ENCODE data around the gene PAPPA. TPM values are rescaled to one million over a fixed set of nuclear protein-coding genes. Genes with fewer than 3 reads are reported as not detected.

Gene PAPPA
- total RNA-seq, 1 experiment from 2014 or later: 0.17 TPM

DNA sequence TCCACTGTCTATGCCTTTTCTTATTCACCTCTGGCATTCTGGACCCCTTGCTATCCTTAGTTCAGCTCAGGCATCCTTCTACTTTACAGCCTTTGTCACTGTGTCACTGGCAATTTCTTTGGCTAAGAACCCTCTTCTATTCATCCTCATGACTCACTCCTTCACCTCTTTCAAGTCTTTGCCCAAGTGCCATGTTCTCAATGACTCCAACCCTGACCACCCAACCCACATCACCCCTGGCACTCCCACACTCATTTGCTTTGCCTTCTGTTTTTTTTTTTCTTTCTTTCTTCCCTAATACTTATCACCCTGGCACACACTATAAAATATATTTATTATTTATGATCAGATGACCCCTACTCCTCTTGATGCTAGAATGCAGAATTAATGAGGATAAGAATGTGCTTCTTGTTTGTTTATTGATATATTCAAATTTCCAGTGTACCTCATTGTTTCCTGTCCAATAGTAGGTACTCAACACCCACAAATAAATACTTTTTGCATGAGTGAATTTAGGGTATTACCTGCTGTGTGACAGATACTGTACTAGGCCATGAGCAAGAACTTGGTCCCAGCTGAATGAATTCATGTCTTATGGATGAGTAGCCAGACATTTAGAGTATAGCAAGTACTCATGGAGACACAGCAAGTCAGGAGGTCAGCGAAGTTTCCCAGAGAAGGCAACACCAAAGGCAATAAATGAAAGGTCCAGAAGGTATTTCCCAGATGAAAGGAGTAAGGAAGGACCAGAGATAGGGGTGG, 236.1 kb downstream of the PAPPA start:
- Histone ChIP-seq H3K79me1 (ENCODE audit: insufficient read depth, low read depth, low read length, poor library complexity, severe bottlenecking) (no peaks in the 10 kb centered on the region), H3K9ac (ENCODE audit: extremely low read depth, insufficient read length, low read length) (no peak overlapping the region), H2BK120ac (ENCODE audit: low read depth, low read length, poor library complexity, severe bottlenecking) (no peak overlapping the region), H3K27me3 (ENCODE audit: insufficient read depth, low read length) (no peaks in the 10 kb centered on the region; the same call in 1 of the 2 replicates), H2BK15ac (ENCODE audit: low read depth, low read length) (no peak overlapping the region), H4K20me1 (ENCODE audit: control insufficient read depth, insufficient read depth, insufficient read length) (no peaks in the 10 kb centered on the region), H3K4ac (ENCODE audit: low read depth, low read length) (no peak overlapping the region), H3K27ac (ENCODE audit: insufficient read length, low read depth, low read length) (no peak overlapping the region), H2AFZ (ENCODE audit: low read length) (no peak overlapping the region), H4K91ac (ENCODE audit: insufficient read length, low read depth, low read length) (no peak overlapping the region), H4K8ac (replicated peaks; ENCODE audit: insufficient read length, low read depth, low read length) (no peak overlapping the region), H3K9me3 (ENCODE audit: control insufficient read depth, low read depth, low read length) (no peaks in the 10 kb centered on the region), H3K18ac (ENCODE audit: insufficient read length, low read depth, low read length) (no peak overlapping the region), H3K4me2 (ENCODE audit: insufficient read depth, insufficient read length, low read length) (no peak overlapping the region), H2BK20ac (ENCODE audit: low read depth, low read length, poor library complexity, severe bottlenecking) (no peak overlapping the region), H3T11ph (ENCODE audit: low read length) (no peak overlapping the region), H2BK5ac (ENCODE audit: insufficient read length, low read length) (no peak overlapping the region), H3K79me2 (ENCODE audit: insufficient read depth, low read length) (no peaks in the 10 kb centered on the region), H3K14ac (ENCODE audit: insufficient read depth, low read length) (no peak overlapping the region), H3K4me1 (ENCODE audit: insufficient read depth, low read length) (no peaks in the 10 kb centered on the region), H3K56ac (ENCODE audit: insufficient read length, low read depth, low read length) (no peak overlapping the region), H3K23ac (ENCODE audit: insufficient read length, low read depth, low read length) (no peak overlapping the region), H4K5ac (ENCODE audit: insufficient read length, low read depth, low read length) (no peak overlapping the region), H3K23me2 (ENCODE audit: insufficient read length, low read depth, low read length, poor library complexity, severe bottlenecking) (no peaks in the 10 kb centered on the region), H2AK5ac (ENCODE audit: insufficient read length, low read length) (no peak overlapping the region), H2BK12ac (ENCODE audit: insufficient read length, low read depth, low read length) (no peak overlapping the region)
- Mint-ChIP-seq H3K27me3 (ENCODE audit: low read depth) (no peaks in the 10 kb centered on the region), H3K4me1 (peaks cover 5 to 8% of the 10 kb centered on the region in 2 experiments; a peak in 3 of 4 replicates), H3K36me3 (ENCODE audit: insufficient read depth in 1 of 3, low read depth in 3 of 3) (no peaks in the 10 kb centered on the region), H3K27ac (no peak overlapping the region), H3K9me3 (no peaks in the 10 kb centered on the region), H3K4me3 (no peak overlapping the region)
- WGBS (ENCODE audit: extremely low coverage, insufficient read length, low lambda C conversion rate): no CpG with 5 or more reads among the region's 1 CpG
- TF ChIP-seq, protein P1, sequence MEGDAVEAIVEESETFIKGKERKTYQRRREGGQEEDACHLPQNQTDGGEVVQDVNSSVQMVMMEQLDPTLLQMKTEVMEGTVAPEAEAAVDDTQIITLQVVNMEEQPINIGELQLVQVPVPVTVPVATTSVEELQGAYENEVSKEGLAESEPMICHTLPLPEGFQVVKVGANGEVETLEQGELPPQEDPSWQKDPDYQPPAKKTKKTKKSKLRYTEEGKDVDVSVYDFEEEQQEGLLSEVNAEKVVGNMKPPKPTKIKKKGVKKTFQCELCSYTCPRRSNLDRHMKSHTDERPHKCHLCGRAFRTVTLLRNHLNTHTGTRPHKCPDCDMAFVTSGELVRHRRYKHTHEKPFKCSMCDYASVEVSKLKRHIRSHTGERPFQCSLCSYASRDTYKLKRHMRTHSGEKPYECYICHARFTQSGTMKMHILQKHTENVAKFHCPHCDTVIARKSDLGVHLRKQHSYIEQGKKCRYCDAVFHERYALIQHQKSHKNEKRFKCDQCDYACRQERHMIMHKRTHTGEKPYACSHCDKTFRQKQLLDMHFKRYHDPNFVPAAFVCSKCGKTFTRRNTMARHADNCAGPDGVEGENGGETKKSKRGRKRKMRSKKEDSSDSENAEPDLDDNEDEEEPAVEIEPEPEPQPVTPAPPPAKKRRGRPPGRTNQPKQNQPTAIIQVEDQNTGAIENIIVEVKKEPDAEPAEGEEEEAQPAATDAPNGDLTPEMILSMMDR (conservative IDR thresholded peaks at IDR 0.05): no peak
- no peak for DNase-seq

Measured in H9 (cell line).